WTC11 (cell line): ENCODE results near the gene C10orf90.

Experiments used
- AFF4 ChIP-seq: sonication (generic); formaldehyde crosslinking; IDR thresholded peaks from 2 replicates; pipeline ENCODE4 v1.8.1; 2023; ENCODE audit warnings: mild to moderate bottlenecking, missing genetic modification reagents, borderline replicate concordance
- CREB1 ChIP-seq: sonication (generic); formaldehyde crosslinking; IDR thresholded peaks from 2 replicates; pipeline ENCODE4 v1.8.0; 2023; ENCODE audit warnings: mild to moderate bottlenecking, missing genetic modification reagents
- CTCF ChIP-seq: fragments of 200-600 bp; IDR thresholded peaks from 2 replicates; pipeline ENCODE4 v1.8.0; 2022; ENCODE audit warnings: antibody characterized with exemption
- E2F4 ChIP-seq: sonication (generic); formaldehyde crosslinking; IDR thresholded peaks from 2 replicates; pipeline ENCODE4 v1.8.1; 2022; ENCODE audit warnings: low read depth, mild to moderate bottlenecking, moderate library complexity, missing genetic modification reagents, borderline replicate concordance
- FOXJ3 ChIP-seq: sonication (generic); formaldehyde crosslinking; IDR thresholded peaks from 2 replicates; pipeline ENCODE4 v1.9.0; 2021; ENCODE audit warnings: missing genetic modification reagents, mild to moderate bottlenecking, borderline replicate concordance
- IRF2 ChIP-seq: sonication (generic); formaldehyde crosslinking; IDR thresholded peaks from 2 replicates; pipeline ENCODE4 v1.8.0; 2022; ENCODE audit warnings: low read depth, missing genetic modification reagents, borderline replicate concordance
- MLX ChIP-seq: sonication (generic); formaldehyde crosslinking; IDR thresholded peaks from 2 replicates; pipeline ENCODE4 v1.8.1; 2023; ENCODE audit warnings: mild to moderate bottlenecking, missing genetic modification reagents, moderate library complexity
- STAT6 ChIP-seq: sonication (generic); formaldehyde crosslinking; conservative IDR thresholded peaks from 2 replicates; pipeline ENCODE4 v1.8.1; 2023; ENCODE audit warnings: mild to moderate bottlenecking, low read depth, missing genetic modification reagents, moderate library complexity
- TEAD4 ChIP-seq: sonication (generic); formaldehyde crosslinking; IDR thresholded peaks from 2 replicates; pipeline ENCODE4 v1.8.0; 2022; ENCODE audit warnings: mild to moderate bottlenecking, missing genetic modification reagents
- ZBTB43 ChIP-seq: sonication (generic); formaldehyde crosslinking; IDR thresholded peaks from 2 replicates; pipeline ENCODE4 v1.8.1; 2023; ENCODE audit warnings: mild to moderate bottlenecking, missing genetic modification reagents
- ZNF138 ChIP-seq: sonication (generic); formaldehyde crosslinking; conservative IDR thresholded peaks from 2 replicates; pipeline ENCODE4 v1.8.1; 2022; ENCODE audit warnings: mild to moderate bottlenecking, moderate library complexity, missing genetic modification reagents
- ZNF232 ChIP-seq: sonication (generic); formaldehyde crosslinking; IDR thresholded peaks from 2 replicates; pipeline ENCODE4 v1.8.0; 2022; ENCODE audit warnings: mild to moderate bottlenecking, missing genetic modification reagents
- TF ChIP-seq, protein P1 (sequence below): fragments of 250-450 bp; sonication (Bioruptor Pico); IDR thresholded peaks from 2 replicates; pipeline ENCODE4 v1.9.0; 2021; ENCODE audit warnings: mild to moderate bottlenecking

GRCh38 chr10:126481181-126481580, 189.3 kb downstream of the C10orf90 start:
- TF ChIP-seq, protein P1, sequence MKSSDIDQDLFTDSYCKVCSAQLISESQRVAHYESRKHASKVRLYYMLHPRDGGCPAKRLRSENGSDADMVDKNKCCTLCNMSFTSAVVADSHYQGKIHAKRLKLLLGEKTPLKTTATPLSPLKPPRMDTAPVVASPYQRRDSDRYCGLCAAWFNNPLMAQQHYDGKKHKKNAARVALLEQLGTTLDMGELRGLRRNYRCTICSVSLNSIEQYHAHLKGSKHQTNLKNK (CRISPR knock-in tag), result no peak
- TF ChIP-seq FOXJ3 (CRISPR knock-in tag) (no peak), CTCF (no peak), IRF2 (CRISPR knock-in tag) (no peak), MLX (CRISPR knock-in tag) (no peak), E2F4 (no peak), STAT6 (no peak), CREB1 (CRISPR knock-in tag) (no peak), AFF4 (CRISPR knock-in tag) (no peak), ZNF138 (CRISPR knock-in tag) (no peak), ZBTB43 (CRISPR knock-in tag) (no peak), ZNF232 (no peak), TEAD4 (CRISPR knock-in tag) (no peak)
